AG04450 (cell line): ENCODE measurements around the gene ZCCHC7. TPM values are rescaled to one million over a fixed set of nuclear protein-coding genes. Genes with fewer than 3 reads are reported as not detected.

Experiments used
- CTCF ChIA-PET: fragments of 300-600, 350-600 bp; formaldehyde crosslinking; extraction: SDS; loops from one replicate; lab custom pipeline; 2022; ENCODE audit warnings: antibody characterized with exemption, inconsistent platforms; lab: Charles Lee
- POLR2A ChIA-PET: fragments of 350-600 bp; formaldehyde crosslinking; extraction: SDS; loops from one replicate; lab custom pipeline; 2021; ENCODE audit warnings: antibody characterized with exemption, inconsistent platforms; lab: Yijun Ruan, JAX
- DNase-seq: peaks from one replicate; pipeline ENCODE4 v3.0.0-alpha.2; 2011; ENCODE audit warnings: low read depth, low spot score
- H3K27ac ChIP-seq: one replicate; pipeline ENCODE4 v1.5.1; 2012; ENCODE audit warnings: low read depth, low read length, control low read depth
- H3K27me3 ChIP-seq: one replicate; pipeline ENCODE4 v1.6.0; 2012; ENCODE audit warnings: low read length; ENCODE audit not compliant: control insufficient read depth, insufficient read depth
- H3K4me3 ChIP-seq: 2 replicates; pipeline ENCODE4 v1.5.1; 2011; ENCODE audit warnings: mild to moderate bottlenecking, low read depth, low read length, control low read depth
- H3K9me3 ChIP-seq: 2 replicates; pipeline ENCODE4 v1.5.1; 2012; ENCODE audit warnings: low read length; ENCODE audit not compliant: control insufficient read depth, insufficient read depth
- CTCF ChIP-seq: IDR thresholded peaks from 2 replicates; pipeline ENCODE4 v1.5.1; 2011; ENCODE audit warnings: low read depth, low read length, control low read depth, inconsistent platforms
- polyA plus RNA-seq: library from polyadenylated mRNA; depleted of rRNA; stranded (reverse); fragments of >200 nt; gene quantifications from 2 replicates; pipeline ENCODE4 v1.2.3, GENCODE V29; 2011

Gene ZCCHC7
- polyA plus RNA-seq, 1 experiment = 21.6 TPM

GRCh38 chr9:37362430-37362829 is 242.1 kb downstream of the ZCCHC7 start:
- POLR2A ChIA-PET = no interaction called here
- DNase-seq = no peak
- CTCF ChIA-PET = no interaction called here

GRCh38 chr9:37363124-37363523 is 242.8 kb downstream of the ZCCHC7 start:
- CTCF ChIA-PET = no interaction called here
- DNase-seq = no peak
- Histone ChIP-seq H3K4me3 (no peak overlapping the region), H3K9me3 (no peaks in the 10 kb centered on the region), H3K27me3 (no peaks in the 10 kb centered on the region), H3K27ac (no peak overlapping the region)
- no peak for TF ChIP-seq CTCF
- POLR2A ChIA-PET = no interaction called here

More at GRCh38 chr9:37362430-37362829, 242.1 kb downstream of the ZCCHC7 start:
- no peak overlapping the region for H3K27ac ChIP-seq
- H3K27me3 ChIP-seq = no peaks in the 10 kb centered on the region
- TF ChIP-seq CTCF = no peak
- no peak overlapping the region for H3K4me3 ChIP-seq
- H3K9me3 ChIP-seq = no peaks in the 10 kb centered on the region

- DNase-seq = no peak
- Histone ChIP-seq H3K27me3 (no peaks in the 10 kb centered on the region), H3K4me3 (no peak overlapping the region), H3K27ac (no peak overlapping the region), H3K9me3 (no peaks in the 10 kb centered on the region)
- ChIA-PET POLR2A (no interaction called here), CTCF (interaction anchor here (0.6 to 1.0 kb wide), 2 partner anchors 12 to 42 kb away, joined by 3 read pairs; no protein-coding TSS in a partner anchor)
- no peak for TF ChIP-seq CTCF
Observed at GRCh38 chr9:37364136-37364535, 243.8 kb downstream of the ZCCHC7 start.

- ChIA-PET CTCF (interaction anchor here (0.6 to 1.0 kb wide), 2 partner anchors 12 to 42 kb away, joined by 3 read pairs; no protein-coding TSS in a partner anchor), POLR2A (no interaction called here)
- peak; percentile 5; the same call in 1 of the 2 replicates for TF ChIP-seq CTCF
- Histone ChIP-seq H3K27ac (no peak overlapping the region), H3K4me3 (no peak overlapping the region), H3K9me3 (no peaks in the 10 kb centered on the region), H3K27me3 (no peaks in the 10 kb centered on the region)
- DNase-seq = no peak
Observed at GRCh38 chr9:37364751-37365360, 244.5 kb downstream of the ZCCHC7 start.

GRCh38 chr9:37369671-37370070 is 249.3 kb downstream of the ZCCHC7 start:
- Histone ChIP-seq H3K27ac (no peak overlapping the region), H3K4me3 (no peak overlapping the region), H3K9me3 (no peaks in the 10 kb centered on the region), H3K27me3 (peaks cover 9% of the 10 kb centered on the region)
- CTCF ChIA-PET = no interaction called here
- DNase-seq = no peak
- TF ChIP-seq CTCF = no peak
- POLR2A ChIA-PET = no interaction called here
